ENCODE results near the gene BDKRB2. TPM values are rescaled to one million over a fixed set of nuclear protein-coding genes. Genes with fewer than 3 reads are reported as not detected.

Gene BDKRB2
- polyA plus RNA-seq, 1 donor from 2014 or later, result not detected

DNA sequence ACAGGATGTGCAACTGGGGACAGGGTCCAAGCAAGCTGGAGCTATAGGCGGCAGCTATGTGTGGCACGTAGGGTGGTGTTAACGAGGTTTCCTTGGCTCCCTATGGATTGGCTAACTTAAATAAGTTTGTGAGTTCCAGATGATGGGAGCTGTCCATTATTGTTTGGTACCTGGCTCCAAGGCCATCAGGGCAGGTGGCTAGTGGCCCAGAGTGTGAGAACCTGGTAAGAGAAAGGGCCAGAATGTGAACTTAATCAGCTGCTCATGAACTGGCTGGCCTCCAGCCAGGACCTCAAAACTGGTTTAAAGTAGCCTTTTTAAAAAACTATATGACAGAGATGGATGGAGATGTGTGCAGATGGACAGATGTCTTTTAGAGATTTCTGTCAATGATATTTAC lies 1.5 kb upstream of the BDKRB2 start:
- no peak overlapping the region for H3K27ac ChIP-seq (ENCODE audit: low read length)
- H3K9ac ChIP-seq (ENCODE audit: low read length), result no peak overlapping the region

DNA sequence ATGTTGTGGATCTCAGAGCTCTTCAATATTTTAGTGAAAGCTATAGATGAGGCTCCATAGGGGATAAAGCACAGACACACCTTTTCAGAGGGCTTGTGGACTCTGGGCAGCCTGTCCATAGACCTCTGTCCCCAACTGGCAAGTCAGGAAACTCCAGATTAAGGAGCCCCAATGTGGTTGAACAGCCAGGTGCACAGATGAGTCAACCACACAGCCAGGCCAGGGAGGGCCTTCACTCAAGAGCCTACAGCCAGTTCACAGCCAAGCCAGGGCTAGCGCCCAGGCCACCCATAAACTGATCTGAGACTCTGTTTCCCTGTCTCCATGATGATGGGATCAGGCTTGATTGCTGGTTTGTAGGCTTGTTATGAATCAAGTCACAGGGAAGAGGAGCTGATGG lies 1.0 kb upstream of the BDKRB2 start:
- no peaks in the 10 kb centered on the region for H4K20me1 ChIP-seq (ENCODE audit: insufficient read depth)
- H3K4me2 ChIP-seq (ENCODE audit: low read length), result no peak overlapping the region
- no peak overlapping the region for H3K9ac ChIP-seq (ENCODE audit: low read length)
- peaks cover 5% of the 10 kb centered on the region for H3K27me3 ChIP-seq (ENCODE audit: insufficient read depth, low read depth, low read length)
- no peaks in the 10 kb centered on the region for H3K36me3 ChIP-seq (ENCODE audit: insufficient read depth, low read length)
- no peak overlapping the region for H2AFZ ChIP-seq (ENCODE audit: low read depth, low read length)
- no peak for TF ChIP-seq SMC3 (conservative IDR thresholded peaks at IDR 0.05; ENCODE audit: poor library complexity)
- no peak for TF ChIP-seq RAD21 (conservative IDR thresholded peaks at IDR 0.05)
- TF ChIP-seq, protein P1, sequence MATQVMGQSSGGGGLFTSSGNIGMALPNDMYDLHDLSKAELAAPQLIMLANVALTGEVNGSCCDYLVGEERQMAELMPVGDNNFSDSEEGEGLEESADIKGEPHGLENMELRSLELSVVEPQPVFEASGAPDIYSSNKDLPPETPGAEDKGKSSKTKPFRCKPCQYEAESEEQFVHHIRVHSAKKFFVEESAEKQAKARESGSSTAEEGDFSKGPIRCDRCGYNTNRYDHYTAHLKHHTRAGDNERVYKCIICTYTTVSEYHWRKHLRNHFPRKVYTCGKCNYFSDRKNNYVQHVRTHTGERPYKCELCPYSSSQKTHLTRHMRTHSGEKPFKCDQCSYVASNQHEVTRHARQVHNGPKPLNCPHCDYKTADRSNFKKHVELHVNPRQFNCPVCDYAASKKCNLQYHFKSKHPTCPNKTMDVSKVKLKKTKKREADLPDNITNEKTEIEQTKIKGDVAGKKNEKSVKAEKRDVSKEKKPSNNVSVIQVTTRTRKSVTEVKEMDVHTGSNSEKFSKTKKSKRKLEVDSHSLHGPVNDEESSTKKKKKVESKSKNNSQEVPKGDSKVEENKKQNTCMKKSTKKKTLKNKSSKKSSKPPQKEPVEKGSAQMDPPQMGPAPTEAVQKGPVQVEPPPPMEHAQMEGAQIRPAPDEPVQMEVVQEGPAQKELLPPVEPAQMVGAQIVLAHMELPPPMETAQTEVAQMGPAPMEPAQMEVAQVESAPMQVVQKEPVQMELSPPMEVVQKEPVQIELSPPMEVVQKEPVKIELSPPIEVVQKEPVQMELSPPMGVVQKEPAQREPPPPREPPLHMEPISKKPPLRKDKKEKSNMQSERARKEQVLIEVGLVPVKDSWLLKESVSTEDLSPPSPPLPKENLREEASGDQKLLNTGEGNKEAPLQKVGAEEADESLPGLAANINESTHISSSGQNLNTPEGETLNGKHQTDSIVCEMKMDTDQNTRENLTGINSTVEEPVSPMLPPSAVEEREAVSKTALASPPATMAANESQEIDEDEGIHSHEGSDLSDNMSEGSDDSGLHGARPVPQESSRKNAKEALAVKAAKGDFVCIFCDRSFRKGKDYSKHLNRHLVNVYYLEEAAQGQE (IDR thresholded peaks at IDR 0.05; ENCODE audit: borderline replicate concordance), result no peak
- H3K9me3 ChIP-seq (ENCODE audit: low read length), result no peaks in the 10 kb centered on the region
- H3K9me2 ChIP-seq (ENCODE audit: insufficient read depth, low read length), result no peaks in the 10 kb centered on the region
- no peak overlapping the region for H3K27ac ChIP-seq (ENCODE audit: low read length)
- no peaks in the 10 kb centered on the region for H3F3A ChIP-seq (ENCODE audit: insufficient read depth, low read length, poor library complexity, severe bottlenecking)
- no peak overlapping the region for H3K4me3 ChIP-seq (ENCODE audit: low read length)
- no peaks in the 10 kb centered on the region for H3K79me2 ChIP-seq (replicated peaks; ENCODE audit: insufficient read depth, low read length)

More for the DNA sequence above, 1.5 kb upstream of the BDKRB2 start:
- no peaks in the 10 kb centered on the region for H3K79me2 ChIP-seq (replicated peaks; ENCODE audit: insufficient read depth, low read length)
- TF ChIP-seq SMC3 (conservative IDR thresholded peaks at IDR 0.05; ENCODE audit: poor library complexity) (no peak), EZH2 (IDR thresholded peaks at IDR 0.05; ENCODE audit: borderline replicate concordance, insufficient read depth, low read length, poor library complexity, severe bottlenecking) (no peak), RAD21 (conservative IDR thresholded peaks at IDR 0.05) (no peak), MXI1 (conservative IDR thresholded peaks at IDR 0.05; ENCODE audit: poor library complexity, severe bottlenecking) (no peak), EP300 (conservative IDR thresholded peaks at IDR 0.05; ENCODE audit: poor library complexity, severe bottlenecking) (no peak)
- TF ChIP-seq, protein P1 (IDR thresholded peaks at IDR 0.05; ENCODE audit: borderline replicate concordance), result no peak
- no peaks in the 10 kb centered on the region for H3K9me3 ChIP-seq (ENCODE audit: low read length)
- no peaks in the 10 kb centered on the region for H3K36me3 ChIP-seq (ENCODE audit: insufficient read depth, low read length)
- no peaks in the 10 kb centered on the region for H3K9me2 ChIP-seq (ENCODE audit: insufficient read depth, low read length)
- no peak overlapping the region for H2AFZ ChIP-seq (ENCODE audit: low read depth, low read length)
- no peak overlapping the region for H3K4me2 ChIP-seq (ENCODE audit: low read length)
- H4K20me1 ChIP-seq (ENCODE audit: insufficient read depth), result no peaks in the 10 kb centered on the region
- peaks cover 5% of the 10 kb centered on the region for H3K27me3 ChIP-seq (ENCODE audit: insufficient read depth, low read depth, low read length)
- H3K4me3 ChIP-seq (ENCODE audit: low read length), result no peak overlapping the region
- no peaks in the 10 kb centered on the region for H3F3A ChIP-seq (ENCODE audit: insufficient read depth, low read length, poor library complexity, severe bottlenecking)
